Muscle of leg (tissue), 11 donors: Measurements from ENCODE around the gene C13orf46. TPM values are rescaled to one million over a fixed set of nuclear protein-coding genes. Genes with fewer than 3 reads are reported as not detected.

ENCODE experiments used
- DNase-seq: peaks from one replicate; pipeline ENCODE4 v3.0.0; 2013
- H3K27ac ChIP-seq: one replicate; pipeline ENCODE4 v1.5.1; 2013; ENCODE audit warnings: mild to moderate bottlenecking, low read length, control low read depth
- H3K27me3 ChIP-seq: one replicate; pipeline ENCODE4 v1.6.1; 2013; ENCODE audit warnings: low read length; ENCODE audit not compliant: control insufficient read depth, insufficient read depth
- H3K36me3 ChIP-seq: one replicate; pipeline ENCODE4 v1.6.1; 2013; ENCODE audit warnings: low read length; ENCODE audit not compliant: control insufficient read depth, insufficient read depth
- H3K4me1 ChIP-seq: one replicate; pipeline ENCODE4 v1.6.1; 2013; ENCODE audit warnings: low read length; ENCODE audit not compliant: control insufficient read depth, insufficient read depth
- H3K4me3 ChIP-seq: one replicate; pipeline ENCODE4 v1.5.1; 2013; ENCODE audit warnings: low read length, control low read depth
- H3K9me3 ChIP-seq: replicated peaks from 2 replicates; pipeline ENCODE4 v1.6.1; 2013; ENCODE audit warnings: low read depth, low read length; ENCODE audit not compliant: control insufficient read depth
- WGBS: methylation state at CpG from one replicate; pipeline ENCODE4 v1.1.5; 2013; ENCODE audit warnings: missing lambda C conversion rate; ENCODE audit not compliant: insufficient coverage; 5-methylcytosine and 5-hydroxymethylcytosine counted together
- polyA plus RNA-seq, 8 donors: library from polyadenylated mRNA; unstranded; fragments of 120-200 nt; gene quantifications; one replicate each; pipeline versions ENCODE4 v1.2.1 to v1.2.3, GENCODE V29; 2013; ENCODE audit warnings: inconsistent platforms in 1 of 8, low replicate concordance in 1 of 8; ENCODE audit not compliant: insufficient read length in 8 of 8, insufficient read depth in 1 of 8
- total RNA-seq: library from RNA; stranded (reverse); fragments of 120-200 nt; gene quantifications from one replicate; pipeline ENCODE4 v1.2.4, GENCODE V29; 2013

C13orf46 gene
- total and polyA plus RNA-seq, 9 donors, result 0.09 to 0.56 (median 0.28) TPM

DNA sequence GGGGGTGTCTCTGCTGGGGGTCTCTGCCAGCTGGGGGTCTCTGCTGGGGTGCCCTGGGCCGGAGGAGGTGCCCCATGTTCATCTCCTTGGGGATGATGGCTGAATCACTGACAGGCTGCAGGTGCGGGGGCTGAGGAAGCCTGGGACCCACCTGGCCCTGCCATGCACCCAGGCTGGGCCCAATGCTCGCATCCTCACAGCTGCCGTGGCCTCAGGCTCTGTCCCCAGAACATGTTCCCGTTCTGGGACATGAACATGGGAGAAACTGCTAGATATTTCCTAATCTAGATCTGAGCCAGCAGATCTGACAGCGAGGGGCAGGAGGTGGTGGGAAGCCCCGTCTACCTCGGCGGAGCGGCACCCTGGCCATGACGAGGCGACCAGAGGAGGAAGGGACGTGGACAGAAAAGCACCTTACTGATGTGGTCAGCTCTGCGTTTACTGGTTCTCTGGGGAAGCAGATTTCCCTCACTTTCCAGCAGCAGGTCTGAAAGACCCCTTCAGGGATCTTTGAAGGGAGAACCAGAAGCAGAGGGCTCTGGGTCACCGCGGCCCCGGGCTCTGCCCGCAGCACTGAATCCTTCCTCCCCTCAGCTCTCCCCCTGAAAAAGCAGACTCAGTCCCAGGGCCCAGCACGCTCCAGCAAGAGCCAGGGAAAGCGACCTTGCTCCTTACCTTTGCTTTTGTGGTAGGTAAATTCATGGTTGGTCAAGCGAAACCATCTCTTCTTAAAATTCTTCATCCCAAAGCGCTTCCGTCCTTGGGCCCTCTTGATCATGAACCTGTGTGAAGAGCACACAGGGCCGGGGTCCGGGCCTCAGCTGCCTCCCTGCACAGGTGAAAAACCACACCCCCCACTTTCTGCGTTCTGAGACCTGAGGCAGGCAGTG is 26.5 kb upstream of the C13orf46 start:
- Histone ChIP-seq H3K9me3 (no peaks in the 10 kb centered on the region), H3K27me3 (no peaks in the 10 kb centered on the region), H3K36me3 (peaks cover 52% of the 10 kb centered on the region), H3K4me1 (peaks cover 30% of the 10 kb centered on the region), H3K27ac (no peak overlapping the region), H3K4me3 (no peak overlapping the region)
- no peak for DNase-seq
- 88% methylated on average over 13 of the region's 26 CpGs for WGBS

- peaks cover 33% of the 10 kb centered on the region for H3K4me1 ChIP-seq
- no peak overlapping the region for H3K27ac ChIP-seq
- DNase-seq, result no peak
- H3K36me3 ChIP-seq, result peaks cover 57% of the 10 kb centered on the region
- no peaks in the 10 kb centered on the region for H3K9me3 ChIP-seq
- H3K27me3 ChIP-seq, result no peaks in the 10 kb centered on the region
- no peak overlapping the region for H3K4me3 ChIP-seq
- 50% methylated on average over 1 of the region's 10 CpGs for WGBS
Observed at GRCh38 chr13:113999618-113999910, 25.7 kb upstream of the C13orf46 start.

DNA sequence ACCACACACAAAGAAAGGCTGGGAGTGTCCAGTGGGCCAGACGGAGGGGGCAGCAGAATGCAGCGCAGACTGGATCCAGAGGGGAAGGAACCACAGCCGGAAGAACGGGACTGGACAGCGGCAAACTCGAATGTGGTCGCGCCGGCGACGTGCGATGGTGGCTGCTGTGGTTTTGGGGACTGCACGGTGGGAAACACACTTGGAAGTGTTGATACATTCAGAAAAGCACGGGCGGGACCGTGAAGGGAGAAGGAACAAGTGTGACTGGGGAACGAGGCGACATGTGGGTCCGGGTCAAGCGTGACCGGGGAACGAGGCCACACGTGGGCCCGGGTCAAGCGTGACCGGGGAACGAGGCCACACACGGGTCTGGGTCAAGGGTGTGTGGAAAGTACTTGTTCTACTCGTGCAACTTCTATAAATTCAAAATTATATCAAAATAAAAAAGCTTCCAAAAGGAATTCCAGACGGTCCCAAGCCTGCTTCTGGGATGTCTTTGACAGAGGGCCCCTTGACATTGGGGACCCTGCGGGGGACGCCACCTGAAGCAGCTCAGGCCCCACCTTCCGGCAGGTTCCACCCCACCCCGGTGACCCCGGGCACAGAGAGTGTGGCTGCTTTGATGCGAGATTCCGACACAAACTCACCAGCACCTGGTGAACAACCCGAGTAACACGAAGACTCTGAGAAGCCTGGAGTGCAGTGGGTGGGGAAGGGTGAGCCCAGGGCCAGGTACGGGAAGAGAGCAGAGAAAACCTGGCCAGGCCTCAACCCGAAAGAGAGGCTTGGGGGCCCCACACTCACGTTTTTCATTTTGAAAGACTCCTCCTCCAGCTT is 25.1 kb upstream of the C13orf46 start:
- Histone ChIP-seq H3K36me3 (peaks cover 58% of the 10 kb centered on the region), H3K4me1 (peaks cover 33% of the 10 kb centered on the region), H3K4me3 (no peak overlapping the region), H3K9me3 (no peaks in the 10 kb centered on the region), H3K27ac (peak overlapping the region; percentile 71), H3K27me3 (no peaks in the 10 kb centered on the region)
- WGBS, result 82% methylated on average over 21 of the region's 42 CpGs
- no peak for DNase-seq

DNA sequence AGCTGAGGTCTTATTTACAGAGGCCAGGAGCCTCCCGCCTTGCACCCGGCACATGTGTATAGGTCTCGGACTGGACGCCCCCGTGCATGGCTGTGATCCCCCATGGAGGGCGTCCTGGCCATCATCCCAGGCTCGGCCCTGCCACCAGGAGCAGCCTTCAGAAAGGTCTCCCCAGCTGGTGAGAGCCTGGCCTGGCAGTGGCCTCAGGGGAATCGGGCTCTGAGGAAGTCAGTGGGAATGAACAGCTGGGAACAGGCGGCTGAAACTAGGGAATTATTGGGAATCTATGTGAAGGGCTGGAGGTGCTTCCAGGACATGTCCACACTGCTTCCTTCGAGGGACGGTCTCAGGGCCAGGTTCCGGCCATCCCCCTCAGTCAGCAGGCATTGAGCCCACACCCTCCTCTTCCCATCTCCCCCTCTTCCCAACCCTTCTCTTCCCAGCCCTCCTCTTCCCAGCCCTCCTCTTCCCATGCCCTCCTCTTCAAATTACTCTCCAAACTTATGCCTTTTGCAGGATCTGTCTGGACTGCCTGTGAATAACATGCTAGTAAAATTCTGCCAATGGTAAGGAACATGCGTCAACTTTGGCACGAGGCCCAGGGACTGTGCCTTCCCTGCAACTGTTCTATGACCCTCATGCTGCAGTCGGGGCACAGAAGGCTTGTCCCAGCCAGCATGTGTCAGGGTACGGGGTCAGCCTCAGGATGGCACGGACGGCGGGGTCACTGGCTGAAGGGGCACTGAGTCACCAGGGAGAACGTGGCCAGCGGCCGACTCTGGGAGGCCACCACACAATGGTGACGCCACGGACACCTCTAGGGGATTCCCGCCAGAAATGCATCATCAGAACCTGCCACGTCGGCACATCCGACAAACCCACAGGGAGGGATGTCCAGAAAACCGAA is 24.2 kb upstream of the C13orf46 start:
- DNase-seq, result peak; percentile 87

GRCh38 chr13:113996912-113997745 is 23.3 kb upstream of the C13orf46 start:
- peaks cover 60% of the 10 kb centered on the region for H3K36me3 ChIP-seq

More for the DNA sequence above, 24.2 kb upstream of the C13orf46 start:
- Histone ChIP-seq H3K36me3 (peaks cover 62% of the 10 kb centered on the region), H3K27me3 (no peaks in the 10 kb centered on the region), H3K9me3 (no peaks in the 10 kb centered on the region), H3K27ac (peak overlapping the region; percentile 71), H3K4me1 (peaks cover 33% of the 10 kb centered on the region), H3K4me3 (no peak overlapping the region)
- 74% methylated on average over 28 of the region's 29 CpGs for WGBS

GRCh38 chr13:113996081-113996911 is 22.4 kb upstream of the C13orf46 start:
- no peak for DNase-seq
- no peaks in the 10 kb centered on the region for H3K9me3 ChIP-seq
- no peaks in the 10 kb centered on the region for H3K27me3 ChIP-seq
- 92% methylated on average over 32 of the region's 38 CpGs for WGBS
- H3K36me3 ChIP-seq, result peaks cover 59% of the 10 kb centered on the region
- no peak overlapping the region for H3K27ac ChIP-seq
- peaks cover 43% of the 10 kb centered on the region for H3K4me1 ChIP-seq
- no peak overlapping the region for H3K4me3 ChIP-seq

More at GRCh38 chr13:113996912-113997745, 23.3 kb upstream of the C13orf46 start:
- Histone ChIP-seq H3K4me3 (no peak overlapping the region), H3K9me3 (no peaks in the 10 kb centered on the region), H3K27me3 (no peaks in the 10 kb centered on the region), H3K4me1 (peaks cover 36% of the 10 kb centered on the region), H3K27ac (no peak overlapping the region)
- DNase-seq, result no peak
- 87% methylated on average over 10 of the region's 13 CpGs for WGBS

GRCh38 chr13:113995051-113995601 is 21.2 kb upstream of the C13orf46 start:
- Histone ChIP-seq H3K36me3 (peaks cover 57% of the 10 kb centered on the region), H3K4me1 (peaks cover 48% of the 10 kb centered on the region)
- WGBS, result 65% methylated on average over 22 of the region's 23 CpGs

DNA sequence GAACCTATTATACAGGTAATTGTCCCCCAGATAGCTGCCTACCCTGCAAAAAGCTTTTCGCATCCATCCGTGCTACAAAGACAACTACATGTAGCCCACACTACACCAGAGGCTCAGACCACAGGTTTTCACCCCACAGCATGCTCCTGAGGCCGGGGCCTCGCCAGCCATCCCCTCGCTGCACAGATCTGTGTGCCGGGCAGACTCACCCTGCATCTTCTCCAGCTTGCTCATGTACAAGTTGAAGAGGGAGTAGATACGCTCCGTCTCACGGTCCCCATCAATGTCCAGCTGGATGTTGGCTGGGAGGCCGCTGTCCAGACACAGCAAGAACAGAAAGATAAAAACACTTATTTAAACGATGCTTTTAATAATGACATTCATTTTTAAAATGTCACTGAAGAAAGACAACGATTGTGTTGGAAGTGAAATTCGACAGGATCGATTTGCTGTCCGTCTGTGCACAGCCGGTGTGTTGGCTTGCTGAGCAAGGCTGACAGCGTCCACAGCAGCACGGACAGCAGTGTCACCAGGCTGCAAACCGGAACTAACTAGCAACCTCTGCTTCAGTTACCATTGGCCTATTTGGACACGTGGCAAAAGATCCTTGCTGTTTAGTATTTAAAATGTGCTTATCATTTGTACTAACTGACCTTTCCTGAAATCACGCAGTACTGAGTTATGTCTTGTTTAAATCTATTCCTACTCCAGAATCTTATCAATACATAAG is 18.6 kb upstream of the C13orf46 start:
- H3K27ac ChIP-seq, result no peak overlapping the region

More at GRCh38 chr13:113995051-113995601, 21.2 kb upstream of the C13orf46 start:
- Histone ChIP-seq H3K27ac (no peak overlapping the region), H3K27me3 (no peaks in the 10 kb centered on the region), H3K9me3 (no peaks in the 10 kb centered on the region), H3K4me3 (no peak overlapping the region)
- no peak for DNase-seq

More for the DNA sequence above, 18.6 kb upstream of the C13orf46 start:
- Histone ChIP-seq H3K4me3 (no peak overlapping the region), H3K27me3 (no peaks in the 10 kb centered on the region), H3K9me3 (no peaks in the 10 kb centered on the region), H3K36me3 (peaks cover 45% of the 10 kb centered on the region), H3K4me1 (peaks cover 28% of the 10 kb centered on the region)
- no peak for DNase-seq
- 75% methylated on average over 12 of the region's 21 CpGs for WGBS
